GM21529 (cell line): Measurements from ENCODE around the gene FZD7.
A peak's percentile ranks its signal among the peaks of the same experiment; 100 is the strongest.

ENCODE experiments used
- ATAC-seq: cut with Tn5 transposase; IDR thresholded peaks from one replicate; pipeline ENCODE4 v1.9.1; 2021; ENCODE audit not compliant: unreplicated experiment

FZD7 gene

DNA sequence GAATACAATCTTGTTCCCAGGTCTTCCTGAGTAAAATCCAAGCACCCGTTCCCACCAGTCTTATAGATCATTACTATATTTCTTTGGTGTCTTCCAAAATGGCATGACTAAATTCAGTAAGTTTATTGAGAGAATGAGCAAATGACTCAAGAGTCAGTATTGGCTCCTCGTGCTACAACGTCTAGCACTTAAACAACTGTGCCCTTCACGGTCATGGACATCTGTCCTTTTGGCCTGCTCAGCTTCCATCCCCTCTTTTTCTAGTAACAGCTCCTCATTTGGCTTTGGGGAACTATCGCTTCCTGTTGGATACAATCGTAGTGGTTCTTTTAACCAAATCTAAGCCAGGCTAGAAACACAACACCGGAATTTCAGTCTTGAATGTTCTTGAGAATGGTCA is 24.1 kb upstream of the FZD7 start:
- no peak for ATAC-seq

GRCh38 chr2:202014318-202014717 is 19.3 kb upstream of the FZD7 start:
- ATAC-seq: no peak

GRCh38 chr2:202014759-202015211 is 18.9 kb upstream of the FZD7 start:
- ATAC-seq: no peak

- no peak for ATAC-seq
Observed at GRCh38 chr2:202015471-202015870, 18.2 kb upstream of the FZD7 start.

- ATAC-seq: no peak
Observed at GRCh38 chr2:202016579-202017227, 17.0 kb upstream of the FZD7 start.

DNA sequence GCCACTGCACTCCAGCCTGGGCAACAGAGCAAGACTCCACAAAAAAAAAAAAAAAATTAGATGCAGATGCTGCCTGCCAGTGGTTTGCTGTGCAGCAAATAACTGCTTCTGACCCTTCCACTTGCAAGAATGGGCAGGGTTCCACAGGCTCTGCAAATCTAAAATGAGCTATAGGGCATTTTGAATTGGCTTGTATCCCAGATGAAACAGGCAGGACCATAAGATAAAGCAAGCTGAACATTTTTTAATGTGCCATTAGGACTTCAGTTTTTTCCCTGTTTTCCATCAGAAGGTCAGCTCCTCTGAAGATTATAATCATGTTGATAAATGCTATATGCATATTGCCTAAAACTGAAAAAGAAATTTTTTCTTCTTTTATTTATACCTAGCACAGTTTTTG is 15.7 kb upstream of the FZD7 start:
- ATAC-seq: no peak

DNA sequence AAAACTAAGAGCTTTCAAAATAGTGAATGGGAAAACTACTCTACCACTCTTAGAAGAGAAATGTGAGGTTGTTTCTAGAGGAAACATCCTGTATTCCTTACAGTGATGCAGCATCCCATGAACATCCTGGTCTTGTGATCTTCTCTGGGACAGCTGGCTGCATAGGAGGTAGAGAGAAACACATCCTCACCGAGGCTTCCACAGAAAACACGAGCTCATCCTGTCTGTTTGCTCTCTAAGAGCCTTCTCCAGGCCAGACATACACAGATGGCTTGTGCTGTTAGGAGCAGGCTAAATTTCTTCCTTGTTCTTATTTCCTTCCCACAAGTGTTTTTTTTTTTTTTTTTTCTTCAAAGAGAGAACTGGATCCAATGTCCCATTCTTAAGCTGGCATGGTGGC is 14.7 kb upstream of the FZD7 start:
- no peak for ATAC-seq

DNA sequence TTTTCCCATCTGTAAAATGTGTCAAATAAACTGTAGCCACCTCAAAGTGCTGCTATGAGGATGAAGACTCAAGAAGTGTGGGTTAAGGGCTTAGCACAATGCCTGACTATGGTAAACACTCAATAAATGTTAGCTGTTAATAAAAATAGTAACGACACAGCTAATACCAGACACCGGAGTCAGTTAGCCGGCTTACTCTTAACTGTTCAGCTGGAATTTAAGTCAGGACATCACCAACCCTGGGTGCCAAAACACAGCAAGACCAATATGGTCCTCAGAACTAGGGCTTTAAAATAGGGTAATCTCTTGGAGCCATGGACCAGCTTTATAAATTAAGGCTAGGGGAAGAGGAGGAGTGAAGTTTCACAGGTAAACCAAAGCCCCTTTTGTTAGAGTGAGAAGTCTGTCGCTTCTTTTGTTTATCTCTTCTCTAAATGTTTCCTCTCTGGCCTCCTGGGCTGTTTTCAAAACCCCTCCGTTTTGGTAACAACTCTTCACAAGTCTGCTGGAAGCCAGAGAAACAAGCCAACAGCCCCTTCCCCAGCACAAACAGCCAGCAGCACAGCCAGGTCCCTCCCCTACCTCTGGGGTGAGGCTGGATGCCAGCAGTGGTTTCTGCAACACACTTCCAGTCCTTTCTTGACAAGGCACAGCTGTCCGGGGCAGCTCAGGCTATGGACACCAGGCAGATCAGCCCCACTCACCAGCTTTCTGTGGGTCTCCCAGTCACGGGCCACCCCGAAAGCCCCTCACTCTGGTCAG is 13.8 kb upstream of the FZD7 start:
- no peak for ATAC-seq

DNA sequence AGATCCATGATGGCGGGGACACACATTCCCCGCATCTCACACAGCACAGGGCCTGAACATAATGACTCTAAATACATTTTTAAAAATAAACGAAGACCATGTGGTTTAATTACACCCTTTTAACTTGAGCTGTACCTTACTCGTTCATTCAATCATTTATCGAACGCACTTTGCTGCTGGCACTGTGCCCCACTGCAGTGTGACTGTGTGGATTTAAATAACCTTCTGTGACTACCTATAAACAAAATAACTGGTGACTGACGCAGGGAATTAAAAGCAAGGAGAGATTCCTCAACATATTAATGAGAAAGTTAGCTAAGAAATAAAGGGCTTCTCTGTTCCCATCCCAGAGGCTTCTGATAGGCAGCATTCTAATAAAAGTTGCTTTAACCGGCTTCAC is 10.9 kb upstream of the FZD7 start:
- ATAC-seq: no peak

- no peak for ATAC-seq
Observed at GRCh38 chr2:202023198-202023903, 10.3 kb upstream of the FZD7 start.

DNA sequence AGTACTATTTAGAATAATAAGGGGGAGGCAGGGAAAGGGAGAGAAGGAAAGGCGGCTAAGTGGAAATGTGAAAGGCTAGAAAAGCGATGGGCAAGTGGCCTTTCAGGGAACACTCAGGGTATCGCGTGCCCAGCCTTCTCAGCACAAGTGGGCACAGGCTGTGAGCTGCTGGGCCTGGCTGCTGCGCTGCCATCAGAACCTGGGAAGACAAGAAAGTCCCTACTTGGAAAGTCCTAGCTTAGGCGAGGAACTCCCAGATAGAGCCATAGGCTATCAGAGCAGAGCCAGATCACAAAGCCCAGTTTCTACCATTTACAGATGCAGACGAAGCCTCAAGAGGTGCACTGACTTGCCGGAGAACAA is 9.8 kb upstream of the FZD7 start:
- ATAC-seq: no peak

GRCh38 chr2:202024871-202025270 is 8.8 kb upstream of the FZD7 start:
- ATAC-seq: no peak

DNA sequence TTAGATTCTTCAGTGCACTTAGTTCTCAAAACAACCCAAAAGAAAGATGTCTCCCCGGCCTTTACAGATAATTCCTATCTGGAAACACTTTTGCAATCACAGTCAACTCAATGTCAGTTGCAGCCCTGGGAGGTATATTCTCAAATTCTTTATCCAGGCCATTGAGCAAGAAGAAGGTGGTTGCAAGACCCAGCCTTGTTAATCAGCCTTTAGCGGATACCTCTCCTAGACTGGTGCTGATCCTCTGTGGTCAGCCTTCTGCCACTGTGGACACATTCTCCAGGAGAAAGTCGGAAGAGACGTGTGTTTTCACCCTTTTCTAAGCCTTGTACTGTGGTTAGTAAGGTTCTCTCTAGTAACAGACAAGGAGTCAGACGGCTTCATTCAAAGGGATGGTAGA is 7.8 kb upstream of the FZD7 start:
- ATAC-seq: no peak

GRCh38 chr2:202026507-202026906 is 7.1 kb upstream of the FZD7 start:
- no peak for ATAC-seq

DNA sequence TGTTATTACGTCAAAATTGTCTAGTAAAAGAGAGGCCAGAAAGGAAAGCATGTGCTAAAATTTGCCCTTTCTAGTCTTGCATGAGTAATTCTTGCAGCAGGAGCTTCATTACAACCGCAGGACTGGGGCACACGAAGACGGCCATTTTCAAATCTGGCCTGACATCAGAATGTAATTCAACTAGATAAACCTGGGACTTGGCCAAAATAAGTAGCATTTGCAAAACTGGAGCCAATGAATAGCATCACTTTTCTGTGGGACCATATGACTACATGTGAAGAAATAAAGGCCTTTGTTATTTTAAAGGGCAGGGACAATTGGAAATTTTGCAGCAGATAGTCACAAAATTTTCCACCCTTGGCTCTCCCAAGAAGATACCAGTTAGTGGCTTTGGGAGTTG is 3.0 kb upstream of the FZD7 start:
- ATAC-seq: no peak

GRCh38 chr2:202031246-202031951 is 2.3 kb upstream of the FZD7 start:
- no peak for ATAC-seq

- peak; percentile 10 for ATAC-seq
Observed at GRCh38 chr2:202032846-202033316, 774 bp upstream of the FZD7 start.

DNA sequence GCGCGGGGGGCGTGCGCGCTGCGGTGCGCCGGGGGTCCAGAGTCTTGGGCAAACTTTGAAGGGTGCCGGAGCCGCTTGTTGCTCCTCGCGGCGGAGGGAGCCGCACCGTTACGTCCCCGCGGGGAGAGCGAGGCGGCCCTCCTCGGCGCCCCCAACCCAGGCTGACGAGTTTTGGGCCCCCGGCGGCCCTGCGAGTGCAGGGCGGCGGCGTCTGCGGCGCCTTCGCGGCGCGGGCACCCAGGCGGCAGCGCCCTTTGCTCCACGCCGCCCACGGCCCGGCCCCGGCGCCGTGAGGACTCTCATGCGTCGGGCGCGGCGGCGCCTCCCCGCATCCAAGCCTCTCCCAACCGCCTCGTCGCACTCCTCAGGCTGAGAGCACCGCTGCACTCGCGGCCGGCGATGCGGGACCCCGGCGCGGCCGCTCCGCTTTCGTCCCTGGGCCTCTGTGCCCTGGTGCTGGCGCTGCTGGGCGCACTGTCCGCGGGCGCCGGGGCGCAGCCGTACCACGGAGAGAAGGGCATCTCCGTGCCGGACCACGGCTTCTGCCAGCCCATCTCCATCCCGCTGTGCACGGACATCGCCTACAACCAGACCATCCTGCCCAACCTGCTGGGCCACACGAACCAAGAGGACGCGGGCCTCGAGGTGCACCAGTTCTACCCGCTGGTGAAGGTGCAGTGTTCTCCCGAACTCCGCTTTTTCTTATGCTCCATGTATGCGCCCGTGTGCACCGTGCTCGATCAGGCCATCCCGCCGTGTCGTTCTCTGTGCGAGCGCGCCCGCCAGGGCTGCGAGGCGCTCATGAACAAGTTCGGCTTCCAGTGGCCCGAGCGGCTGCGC is 814 bp downstream of the FZD7 start:
- peak; percentile 8 for ATAC-seq

DNA sequence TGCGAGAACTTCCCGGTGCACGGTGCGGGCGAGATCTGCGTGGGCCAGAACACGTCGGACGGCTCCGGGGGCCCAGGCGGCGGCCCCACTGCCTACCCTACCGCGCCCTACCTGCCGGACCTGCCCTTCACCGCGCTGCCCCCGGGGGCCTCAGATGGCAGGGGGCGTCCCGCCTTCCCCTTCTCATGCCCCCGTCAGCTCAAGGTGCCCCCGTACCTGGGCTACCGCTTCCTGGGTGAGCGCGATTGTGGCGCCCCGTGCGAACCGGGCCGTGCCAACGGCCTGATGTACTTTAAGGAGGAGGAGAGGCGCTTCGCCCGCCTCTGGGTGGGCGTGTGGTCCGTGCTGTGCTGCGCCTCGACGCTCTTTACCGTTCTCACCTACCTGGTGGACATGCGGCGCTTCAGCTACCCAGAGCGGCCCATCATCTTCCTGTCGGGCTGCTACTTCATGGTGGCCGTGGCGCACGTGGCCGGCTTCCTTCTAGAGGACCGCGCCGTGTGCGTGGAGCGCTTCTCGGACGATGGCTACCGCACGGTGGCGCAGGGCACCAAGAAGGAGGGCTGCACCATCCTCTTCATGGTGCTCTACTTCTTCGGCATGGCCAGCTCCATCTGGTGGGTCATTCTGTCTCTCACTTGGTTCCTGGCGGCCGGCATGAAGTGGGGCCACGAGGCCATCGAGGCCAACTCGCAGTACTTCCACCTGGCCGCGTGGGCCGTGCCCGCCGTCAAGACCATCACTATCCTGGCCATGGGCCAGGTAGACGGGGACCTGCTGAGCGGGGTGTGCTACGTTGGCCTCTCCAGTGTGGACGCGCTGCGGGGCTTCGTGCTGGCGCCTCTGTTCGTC is 1.7 kb downstream of the FZD7 start:
- no peak for ATAC-seq

DNA sequence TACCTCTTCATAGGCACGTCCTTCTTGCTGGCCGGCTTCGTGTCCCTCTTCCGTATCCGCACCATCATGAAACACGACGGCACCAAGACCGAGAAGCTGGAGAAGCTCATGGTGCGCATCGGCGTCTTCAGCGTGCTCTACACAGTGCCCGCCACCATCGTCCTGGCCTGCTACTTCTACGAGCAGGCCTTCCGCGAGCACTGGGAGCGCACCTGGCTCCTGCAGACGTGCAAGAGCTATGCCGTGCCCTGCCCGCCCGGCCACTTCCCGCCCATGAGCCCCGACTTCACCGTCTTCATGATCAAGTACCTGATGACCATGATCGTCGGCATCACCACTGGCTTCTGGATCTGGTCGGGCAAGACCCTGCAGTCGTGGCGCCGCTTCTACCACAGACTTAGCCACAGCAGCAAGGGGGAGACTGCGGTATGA is 2.3 kb downstream of the FZD7 start:
- no peak for ATAC-seq
